Measurements from ENCODE around the gene ARID1B. TPM values are rescaled to one million over a fixed set of nuclear protein-coding genes. Genes with fewer than 3 reads are reported as not detected.
A peak's percentile ranks its signal among the peaks of the same experiment; 100 is the strongest.

ARID1B gene
- total and polyA plus RNA-seq, 2 of the 13 experiments (the other 11 are each of a cell fraction or from before 2014, with no cell fraction given) = 20.1 to 32.6 TPM

DNA sequence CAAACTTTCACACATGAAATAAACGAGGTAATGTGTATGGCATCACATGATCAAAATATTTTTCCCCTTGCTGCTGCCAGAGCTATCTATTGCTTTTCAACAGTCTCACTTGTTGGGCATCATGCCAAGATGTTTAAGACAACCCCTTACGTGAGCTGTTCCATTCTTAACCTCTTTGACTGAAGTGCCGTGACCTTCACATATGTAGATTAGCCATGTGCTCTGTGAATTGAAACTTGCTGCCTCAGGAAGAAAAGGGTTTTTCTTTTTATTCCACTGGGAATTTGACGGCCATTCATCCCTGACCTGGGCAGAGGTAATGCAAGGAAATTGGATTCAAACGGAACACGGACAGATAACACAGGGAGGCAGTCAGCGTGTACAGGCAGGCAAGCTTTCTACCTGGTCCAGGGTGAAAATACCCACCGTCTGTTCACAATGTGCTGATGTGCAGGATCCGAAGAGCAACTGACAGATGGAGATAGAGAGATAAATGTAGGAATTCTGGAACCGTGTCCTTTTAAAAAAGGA is 14.2 kb downstream of the ARID1B start:
- Histone ChIP-seq H3K9me3 (ENCODE audit: low read length) (no peaks in the 10 kb centered on the region), H4K20me1 (ENCODE audit: insufficient read depth, low read length) (peaks cover 48% of the 10 kb centered on the region), H3K4me1 (ENCODE audit: insufficient read depth, low read length) (peaks cover 33% of the 10 kb centered on the region), H3K4me3 (replicated peaks in 1 of 3; ENCODE audit: insufficient read depth in 1 of 3, low read depth in 2 of 3, low read length in 3 of 3) (no peak overlapping the region), H3K36me3 (replicated peaks in 1 of 2; ENCODE audit: control insufficient read depth in 1 of 2, insufficient read depth in 2 of 2, low read length in 2 of 2) (peaks cover 3 to 8% of the 10 kb centered on the region in 2 experiments; a peak in 4 of 5 replicates), H2AFZ (ENCODE audit: low read length) (no peak overlapping the region), H3K79me2 (ENCODE audit: insufficient read depth, low read length) (peaks cover 100% of the 10 kb centered on the region), H3K27ac (ENCODE audit: extremely low read length, insufficient read depth, low read length) (no peak overlapping the region), H3K9ac (ENCODE audit: insufficient read depth, low read depth, low read length) (no peak overlapping the region), H3K4me2 (ENCODE audit: low read depth, low read length) (no peak overlapping the region), H3K27me3 (ENCODE audit: control insufficient read depth in 1 of 2, insufficient read depth in 2 of 2, low read length in 2 of 2) (no peaks in the 10 kb centered on the region)
- WGBS (ENCODE audit: low lambda C conversion rate) = 90% methylated on average over 10 of the region's 10 CpGs
- ChIA-PET POLR2A (interaction anchor here (1.2 kb wide), 1 partner anchor 13 kb away, joined by 3 read pairs; no protein-coding TSS in a partner anchor), CTCF (ENCODE audit: low intra/inter-chr PET ratio, low total read pairs) (no interaction called here)
- in situ Hi-C loops (cut with HindIII; ENCODE audit: extremely low pct_ligation_motif_present, low pct_unique_long_range_greater_than_20kb) (no loop called here), intact Hi-C loops (cut with micrococcal nuclease; ENCODE audit: unreplicated experiment) (no loop called here)
- ATAC-seq (no peak), FAIRE-seq (no peak), DNase-seq (ENCODE audit: low spot score) (peak; percentile 29)
- no TSS peak for BruUV-seq (replicated peaks)
- TF ChIP-seq, protein P1, sequence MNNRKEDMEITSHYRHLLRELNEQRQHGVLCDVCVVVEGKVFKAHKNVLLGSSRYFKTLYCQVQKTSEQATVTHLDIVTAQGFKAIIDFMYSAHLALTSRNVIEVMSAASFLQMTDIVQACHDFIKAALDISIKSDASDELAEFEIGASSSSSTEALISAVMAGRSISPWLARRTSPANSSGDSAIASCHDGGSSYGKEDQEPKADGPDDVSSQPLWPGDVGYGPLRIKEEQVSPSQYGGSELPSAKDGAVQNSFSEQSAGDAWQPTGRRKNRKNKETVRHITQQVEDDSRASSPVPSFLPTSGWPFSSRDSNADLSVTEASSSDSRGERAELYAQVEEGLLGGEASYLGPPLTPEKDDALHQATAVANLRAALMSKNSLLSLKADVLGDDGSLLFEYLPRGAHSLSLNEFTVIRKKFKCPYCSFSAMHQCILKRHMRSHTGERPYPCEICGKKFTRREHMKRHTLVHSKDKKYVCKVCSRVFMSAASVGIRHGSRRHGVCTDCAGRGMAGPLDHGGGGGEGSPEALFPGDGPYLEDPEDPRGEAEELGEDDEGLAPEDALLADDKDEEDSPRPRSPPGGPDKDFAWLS (CRISPR knock-in tag; IDR thresholded peaks at IDR 0.05; ENCODE audit: borderline replicate concordance) = no peak
- peak; percentile 43 for TF ChIP-seq TEAD3 (CRISPR knock-in tag; optimal IDR thresholded peaks at IDR 0.05; ENCODE audit: borderline replicate concordance)
- TF ChIP-seq, protein P2, sequence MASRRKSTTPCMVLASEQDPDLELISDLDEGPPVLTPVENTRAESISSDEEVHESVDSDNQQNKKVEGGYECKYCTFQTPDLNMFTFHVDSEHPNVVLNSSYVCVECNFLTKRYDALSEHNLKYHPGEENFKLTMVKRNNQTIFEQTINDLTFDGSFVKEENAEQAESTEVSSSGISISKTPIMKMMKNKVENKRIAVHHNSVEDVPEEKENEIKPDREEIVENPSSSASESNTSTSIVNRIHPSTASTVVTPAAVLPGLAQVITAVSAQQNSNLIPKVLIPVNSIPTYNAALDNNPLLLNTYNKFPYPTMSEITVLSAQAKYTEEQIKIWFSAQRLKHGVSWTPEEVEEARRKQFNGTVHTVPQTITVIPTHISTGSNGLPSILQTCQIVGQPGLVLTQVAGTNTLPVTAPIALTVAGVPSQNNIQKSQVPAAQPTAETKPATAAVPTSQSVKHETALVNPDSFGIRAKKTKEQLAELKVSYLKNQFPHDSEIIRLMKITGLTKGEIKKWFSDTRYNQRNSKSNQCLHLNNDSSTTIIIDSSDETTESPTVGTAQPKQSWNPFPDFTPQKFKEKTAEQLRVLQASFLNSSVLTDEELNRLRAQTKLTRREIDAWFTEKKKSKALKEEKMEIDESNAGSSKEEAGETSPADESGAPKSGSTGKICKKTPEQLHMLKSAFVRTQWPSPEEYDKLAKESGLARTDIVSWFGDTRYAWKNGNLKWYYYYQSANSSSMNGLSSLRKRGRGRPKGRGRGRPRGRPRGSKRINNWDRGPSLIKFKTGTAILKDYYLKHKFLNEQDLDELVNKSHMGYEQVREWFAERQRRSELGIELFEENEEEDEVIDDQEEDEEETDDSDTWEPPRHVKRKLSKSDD (CRISPR knock-in tag; IDR thresholded peaks at IDR 0.05; ENCODE audit: low read depth) = no peak
- TF ChIP-seq, protein P3, sequence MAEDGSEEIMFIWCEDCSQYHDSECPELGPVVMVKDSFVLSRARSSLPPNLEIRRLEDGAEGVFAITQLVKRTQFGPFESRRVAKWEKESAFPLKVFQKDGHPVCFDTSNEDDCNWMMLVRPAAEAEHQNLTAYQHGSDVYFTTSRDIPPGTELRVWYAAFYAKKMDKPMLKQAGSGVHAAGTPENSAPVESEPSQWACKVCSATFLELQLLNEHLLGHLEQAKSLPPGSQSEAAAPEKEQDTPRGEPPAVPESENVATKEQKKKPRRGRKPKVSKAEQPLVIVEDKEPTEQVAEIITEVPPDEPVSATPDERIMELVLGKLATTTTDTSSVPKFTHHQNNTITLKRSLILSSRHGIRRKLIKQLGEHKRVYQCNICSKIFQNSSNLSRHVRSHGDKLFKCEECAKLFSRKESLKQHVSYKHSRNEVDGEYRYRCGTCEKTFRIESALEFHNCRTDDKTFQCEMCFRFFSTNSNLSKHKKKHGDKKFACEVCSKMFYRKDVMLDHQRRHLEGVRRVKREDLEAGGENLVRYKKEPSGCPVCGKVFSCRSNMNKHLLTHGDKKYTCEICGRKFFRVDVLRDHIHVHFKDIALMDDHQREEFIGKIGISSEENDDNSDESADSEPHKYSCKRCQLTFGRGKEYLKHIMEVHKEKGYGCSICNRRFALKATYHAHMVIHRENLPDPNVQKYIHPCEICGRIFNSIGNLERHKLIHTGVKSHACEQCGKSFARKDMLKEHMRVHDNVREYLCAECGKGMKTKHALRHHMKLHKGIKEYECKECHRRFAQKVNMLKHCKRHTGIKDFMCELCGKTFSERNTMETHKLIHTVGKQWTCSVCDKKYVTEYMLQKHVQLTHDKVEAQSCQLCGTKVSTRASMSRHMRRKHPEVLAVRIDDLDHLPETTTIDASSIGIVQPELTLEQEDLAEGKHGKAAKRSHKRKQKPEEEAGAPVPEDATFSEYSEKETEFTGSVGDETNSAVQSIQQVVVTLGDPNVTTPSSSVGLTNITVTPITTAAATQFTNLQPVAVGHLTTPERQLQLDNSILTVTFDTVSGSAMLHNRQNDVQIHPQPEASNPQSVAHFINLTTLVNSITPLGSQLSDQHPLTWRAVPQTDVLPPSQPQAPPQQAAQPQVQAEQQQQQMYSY (CRISPR knock-in tag; IDR thresholded peaks at IDR 0.05) = peak; percentile 71; the same call in 1 of the 2 replicates
